Neural crest cell (in vitro differentiated cells): ENCODE data around the gene WDR93. TPM values are rescaled to one million over a fixed set of nuclear protein-coding genes. Genes with fewer than 3 reads are reported as not detected.
A peak's percentile ranks its signal among the peaks of the same experiment; 100 is the strongest.

Experiments used
- DNase-seq: peaks from one replicate; pipeline ENCODE4 v3.0.0; 2021; ENCODE audit warnings: low read depth, mixed read lengths, low spot score
- H3K27ac Mint-ChIP-seq: one replicate; pipeline ENCODE4 v1.8.0; 2021; ENCODE audit warnings: mild to moderate bottlenecking, mixed read lengths; ENCODE audit not compliant: unreplicated experiment
- H3K27me3 Mint-ChIP-seq: 2 replicates; pipeline ENCODE4 v1.8.0; 2021; ENCODE audit warnings: low read depth, mild to moderate bottlenecking, mixed read lengths
- H3K36me3 Mint-ChIP-seq: 2 replicates; pipeline ENCODE4 v1.8.0; 2021; ENCODE audit warnings: low read depth, mild to moderate bottlenecking, mixed read lengths
- H3K4me1 Mint-ChIP-seq: 2 replicates; pipeline ENCODE4 v1.8.0; 2021; ENCODE audit warnings: mixed read lengths
- H3K4me3 Mint-ChIP-seq: one replicate; pipeline ENCODE4 v1.8.0; 2021; ENCODE audit warnings: mild to moderate bottlenecking, mixed read lengths
- H3K9me3 Mint-ChIP-seq: 2 replicates; pipeline ENCODE4 v1.8.0; 2021; ENCODE audit warnings: mixed read lengths
- total RNA-seq: library from RNA; stranded (reverse); gene quantifications from 2 replicates; pipeline ENCODE4 v1.2.1, GENCODE V29; 2021
- TF ChIP-seq, protein P1 (sequence below): fragments of 200-600 bp; sonication (generic); conservative IDR thresholded peaks from 2 replicates; pipeline ENCODE4 v1.5.0; 2021; ENCODE audit warnings: antibody characterized with exemption, mild to moderate bottlenecking

WDR93 gene
- total RNA-seq, 1 donor from 2014 or later, result not detected

- peak overlapping the region; percentile 80 for H3K4me3 Mint-ChIP-seq
- DNase-seq, result no peak
- H3K9me3 Mint-ChIP-seq, result no peaks in the 10 kb centered on the region
- TF ChIP-seq, protein P1, sequence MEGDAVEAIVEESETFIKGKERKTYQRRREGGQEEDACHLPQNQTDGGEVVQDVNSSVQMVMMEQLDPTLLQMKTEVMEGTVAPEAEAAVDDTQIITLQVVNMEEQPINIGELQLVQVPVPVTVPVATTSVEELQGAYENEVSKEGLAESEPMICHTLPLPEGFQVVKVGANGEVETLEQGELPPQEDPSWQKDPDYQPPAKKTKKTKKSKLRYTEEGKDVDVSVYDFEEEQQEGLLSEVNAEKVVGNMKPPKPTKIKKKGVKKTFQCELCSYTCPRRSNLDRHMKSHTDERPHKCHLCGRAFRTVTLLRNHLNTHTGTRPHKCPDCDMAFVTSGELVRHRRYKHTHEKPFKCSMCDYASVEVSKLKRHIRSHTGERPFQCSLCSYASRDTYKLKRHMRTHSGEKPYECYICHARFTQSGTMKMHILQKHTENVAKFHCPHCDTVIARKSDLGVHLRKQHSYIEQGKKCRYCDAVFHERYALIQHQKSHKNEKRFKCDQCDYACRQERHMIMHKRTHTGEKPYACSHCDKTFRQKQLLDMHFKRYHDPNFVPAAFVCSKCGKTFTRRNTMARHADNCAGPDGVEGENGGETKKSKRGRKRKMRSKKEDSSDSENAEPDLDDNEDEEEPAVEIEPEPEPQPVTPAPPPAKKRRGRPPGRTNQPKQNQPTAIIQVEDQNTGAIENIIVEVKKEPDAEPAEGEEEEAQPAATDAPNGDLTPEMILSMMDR, result no peak
- peaks cover 69% of the 10 kb centered on the region for H3K27me3 Mint-ChIP-seq
- H3K27ac Mint-ChIP-seq, result no peak overlapping the region
- H3K4me1 Mint-ChIP-seq, result peaks cover 20% of the 10 kb centered on the region
- no peaks in the 10 kb centered on the region for H3K36me3 Mint-ChIP-seq
Measured at GRCh38 chr15:89693091-89693490, 2.5 kb downstream of the WDR93 start.

DNA sequence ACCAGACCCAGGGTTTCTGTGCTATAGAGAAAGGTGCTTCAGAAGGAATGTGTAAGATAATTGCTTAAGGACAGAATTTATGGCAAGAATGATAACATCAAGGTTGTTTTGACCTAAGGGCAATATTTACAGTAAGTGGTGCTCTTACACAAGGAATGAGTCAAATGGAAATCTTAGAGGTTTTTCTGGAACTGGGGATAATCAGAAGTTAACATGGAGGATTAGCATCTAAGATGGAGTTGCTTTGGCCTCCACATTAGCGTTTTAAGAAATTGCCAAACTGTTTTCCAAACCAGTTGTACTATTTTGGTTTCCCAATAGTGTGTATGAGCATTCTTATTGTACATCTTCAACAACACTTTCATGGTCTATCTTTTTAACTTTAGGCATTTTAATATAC lies 3.1 kb downstream of the WDR93 start:
- Mint-ChIP-seq H3K4me1 (peaks cover 20% of the 10 kb centered on the region), H3K9me3 (no peaks in the 10 kb centered on the region), H3K27me3 (peaks cover 73% of the 10 kb centered on the region), H3K36me3 (no peaks in the 10 kb centered on the region), H3K27ac (no peak overlapping the region), H3K4me3 (no peak overlapping the region)
- TF ChIP-seq, protein P1, result no peak
- DNase-seq, result no peak

GRCh38 chr15:89695198-89695597 lies 4.6 kb downstream of the WDR93 start:
- no peak for DNase-seq
- TF ChIP-seq, protein P1, result no peak
- H3K4me1 Mint-ChIP-seq, result peaks cover 10% of the 10 kb centered on the region
- peaks cover 83% of the 10 kb centered on the region for H3K27me3 Mint-ChIP-seq
- H3K4me3 Mint-ChIP-seq, result no peak overlapping the region
- no peaks in the 10 kb centered on the region for H3K36me3 Mint-ChIP-seq
- H3K27ac Mint-ChIP-seq, result no peak overlapping the region
- H3K9me3 Mint-ChIP-seq, result no peaks in the 10 kb centered on the region

- Mint-ChIP-seq H3K27me3 (peaks cover 61% of the 10 kb centered on the region), H3K27ac (no peak overlapping the region), H3K4me1 (no peaks in the 10 kb centered on the region), H3K9me3 (no peaks in the 10 kb centered on the region), H3K36me3 (no peaks in the 10 kb centered on the region), H3K4me3 (no peak overlapping the region)
- TF ChIP-seq, protein P1, result no peak
- no peak for DNase-seq
Measured at GRCh38 chr15:89704411-89704810, 13.8 kb downstream of the WDR93 start.

DNA sequence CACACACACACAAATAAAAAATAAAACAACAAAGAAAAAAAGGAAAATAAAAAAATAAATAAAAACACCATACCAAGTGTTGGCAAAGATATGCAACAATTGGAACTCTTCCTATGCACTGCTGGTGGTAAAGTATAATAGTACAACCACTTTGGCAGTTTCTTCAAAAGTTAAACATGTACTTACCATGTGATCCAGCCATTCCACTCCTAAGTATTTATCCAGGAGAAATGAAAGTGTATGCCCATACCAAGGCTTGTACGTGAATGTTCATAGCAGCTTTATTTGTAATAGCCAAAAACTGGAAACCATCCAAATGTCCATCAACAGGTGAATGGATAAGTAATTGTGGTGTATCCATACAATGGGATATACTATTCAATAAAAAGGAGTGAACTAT lies 17.0 kb downstream of the WDR93 start:
- Mint-ChIP-seq H3K36me3 (no peaks in the 10 kb centered on the region), H3K4me3 (no peak overlapping the region), H3K4me1 (no peaks in the 10 kb centered on the region), H3K9me3 (no peaks in the 10 kb centered on the region), H3K27me3 (peaks cover 43% of the 10 kb centered on the region), H3K27ac (no peak overlapping the region)
- TF ChIP-seq, protein P1, result no peak
- no peak for DNase-seq

- TF ChIP-seq, protein P1, result no peak
- H3K4me3 Mint-ChIP-seq, result no peak overlapping the region
- peaks cover 6% of the 10 kb centered on the region for H3K27me3 Mint-ChIP-seq
- no peaks in the 10 kb centered on the region for H3K9me3 Mint-ChIP-seq
- no peaks in the 10 kb centered on the region for H3K36me3 Mint-ChIP-seq
- no peak for DNase-seq
- no peaks in the 10 kb centered on the region for H3K4me1 Mint-ChIP-seq
- H3K27ac Mint-ChIP-seq, result no peak overlapping the region
Measured at GRCh38 chr15:89714775-89715174, 24.2 kb downstream of the WDR93 start.
